ENCODE results near the gene VAMP4.
A peak's percentile ranks its signal among the peaks of the same experiment; 100 is the strongest.

VAMP4 gene

DNA sequence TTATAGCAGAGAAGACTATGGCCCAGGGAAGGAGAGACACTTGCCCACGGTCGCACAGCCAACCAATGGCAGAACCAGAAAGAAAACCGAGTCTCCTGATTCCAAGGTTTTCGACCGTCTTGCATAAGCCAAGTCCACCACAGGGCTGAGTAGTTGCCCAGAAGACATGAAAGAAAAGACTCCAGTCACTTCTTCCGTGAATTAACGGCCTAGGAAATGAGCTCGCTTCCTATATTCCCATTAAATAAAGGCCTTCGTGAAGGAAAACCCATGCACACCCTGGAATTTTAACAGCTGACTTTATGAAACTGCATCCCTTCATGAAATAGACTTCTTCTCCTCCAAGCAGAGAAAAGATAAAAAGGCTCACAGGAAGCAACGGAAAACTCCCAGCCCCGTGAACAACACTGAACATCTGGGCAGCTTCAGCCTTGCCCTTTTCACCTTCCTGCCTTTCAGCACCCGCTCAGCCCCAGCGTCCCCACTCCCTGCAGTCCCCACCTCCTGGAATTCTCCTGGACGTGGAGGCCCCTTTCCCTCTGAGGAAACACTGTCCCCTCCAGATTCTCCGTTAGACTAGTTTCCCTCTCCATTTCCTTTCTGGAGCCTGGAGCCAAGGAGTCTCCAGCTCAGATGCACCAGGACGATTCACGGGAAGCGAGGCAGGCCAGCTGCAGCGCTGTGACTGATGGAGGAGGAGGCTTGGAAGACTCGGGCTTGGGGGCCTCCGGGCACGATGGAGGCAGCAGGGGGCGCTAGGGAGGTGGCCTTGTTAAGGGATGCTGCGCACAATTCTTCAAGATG lies 86.7 kb downstream of the VAMP4 start:
- DNase-seq, result peak in 4 of 10 donors; percentile 38 to 85 (median 50)
- intact Hi-C loops (cut with DNase I), result no loop called here

DNA sequence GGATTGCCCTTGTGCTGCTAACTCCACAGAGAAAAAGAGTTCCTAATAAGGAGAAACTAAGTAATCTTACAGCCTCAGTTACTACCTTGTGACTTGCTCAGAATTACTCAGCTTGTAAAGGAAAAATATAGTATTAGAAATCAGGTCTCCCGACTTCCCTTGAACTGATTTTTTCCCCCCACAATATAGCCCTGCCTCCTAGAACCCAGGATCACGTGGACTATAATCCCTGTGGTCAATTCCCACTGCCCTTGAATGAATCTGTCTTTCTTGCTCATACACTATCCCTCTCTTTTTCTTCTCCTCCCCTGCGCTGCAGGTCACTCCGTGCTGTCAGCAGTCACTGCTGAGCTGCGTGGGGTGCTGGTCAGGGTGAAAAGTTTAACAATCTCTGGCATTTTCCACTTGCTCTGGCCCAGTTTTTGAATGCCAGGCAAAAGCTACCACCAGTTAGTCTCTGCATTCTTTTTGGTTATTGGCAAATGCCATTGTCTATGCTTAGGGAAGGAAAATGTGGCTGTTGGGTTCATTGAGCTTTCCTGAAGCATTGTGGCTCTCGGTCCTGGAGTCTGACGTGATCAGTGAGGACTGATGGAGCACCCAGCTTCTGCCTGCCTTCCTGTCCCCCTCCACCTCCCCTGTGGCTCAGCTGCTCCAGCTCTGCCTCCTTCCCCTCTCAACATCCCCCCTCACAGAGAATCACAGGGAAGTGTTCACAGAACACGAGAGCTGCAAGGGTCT lies 87.5 kb downstream of the VAMP4 start:
- intact Hi-C loops (cut with DNase I), result no loop called here
- DNase-seq, result no peak

DNA sequence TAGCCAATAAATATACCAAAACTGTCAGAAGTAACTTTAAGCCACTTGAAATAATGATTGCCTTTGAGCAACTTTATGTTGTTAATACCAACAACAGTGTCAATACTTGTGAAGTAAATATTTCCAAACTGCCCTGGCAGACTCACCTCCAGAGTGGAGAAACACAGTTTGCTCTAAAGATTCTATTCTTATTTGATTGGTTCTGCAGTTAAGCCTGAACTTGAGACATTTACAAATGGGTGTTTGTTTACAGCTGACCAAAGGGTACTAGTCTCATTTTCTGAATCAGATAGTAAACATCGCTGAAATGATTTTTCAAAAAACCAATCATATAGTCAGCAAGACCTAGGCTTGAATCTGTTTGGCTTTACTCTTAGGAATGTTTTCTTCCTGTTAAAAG lies 88.1 kb downstream of the VAMP4 start:
- no peak for DNase-seq
- intact Hi-C loops (cut with DNase I), result no loop called here

DNA sequence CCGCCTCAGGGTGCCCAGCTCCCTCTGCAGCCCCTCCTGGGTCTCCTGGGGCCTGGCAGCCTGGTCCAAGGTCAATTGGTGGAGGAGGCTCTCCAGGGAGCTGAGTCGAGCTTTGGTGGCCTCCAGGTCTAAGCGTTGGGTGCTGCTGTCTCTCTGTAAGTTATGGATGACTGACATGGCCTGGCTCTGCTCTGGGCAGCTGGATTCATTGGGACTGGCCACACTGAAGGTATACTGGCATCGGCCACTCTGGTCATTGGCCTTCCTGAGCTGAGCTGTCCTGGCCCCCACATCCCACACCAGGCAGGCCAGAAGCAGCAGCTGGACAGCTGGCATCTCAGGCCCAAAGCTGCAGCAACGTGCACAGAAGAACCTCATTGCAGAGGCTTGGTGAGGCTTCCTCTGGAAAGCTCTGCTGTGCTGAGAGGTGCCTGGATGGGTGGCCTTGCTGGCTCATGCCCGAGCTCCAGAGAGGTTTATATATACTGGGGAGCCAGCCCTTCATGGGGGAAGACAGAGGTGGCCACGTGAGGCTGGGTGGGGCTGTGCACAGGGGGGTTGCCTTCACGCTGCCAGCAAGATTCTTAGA lies 89.5 kb downstream of the VAMP4 start, which contains the start of gene MYOC:
Gene MYOC, minus strand, starts transcription at position 455 of the 589 bp plus-strand sequence. Its CDS starts 77 bp downstream, at position 378.
- no peak for DNase-seq
- intact Hi-C loops (cut with DNase I), result no loop called here

All from posterior cingulate gyrus (tissue), 11 donors.